ENCODE results near the gene ALOX15B.

The ALOX15B gene

DNA sequence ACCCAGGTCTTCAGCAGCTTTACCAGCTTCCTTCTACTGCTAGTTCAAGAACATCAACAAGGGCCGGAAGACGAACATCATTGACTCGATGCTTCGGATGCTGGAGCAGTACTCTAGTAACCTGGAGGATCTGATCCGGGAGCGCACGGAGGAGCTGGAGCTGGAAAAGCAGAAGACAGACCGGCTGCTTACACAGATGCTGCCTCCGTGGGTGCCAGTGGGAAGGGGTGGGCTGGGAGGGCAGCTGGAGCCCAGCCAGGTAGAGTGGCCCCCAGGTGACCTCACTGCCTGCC is 24.4 kb upstream of the ALOX15B start:
- no peak overlapping the region for H3K4me3 ChIP-seq (replicated peaks; ENCODE audit: low read depth, low read length)
- DNase-seq (ENCODE audit: low read depth), result no peak
- TF ChIP-seq, protein P1, sequence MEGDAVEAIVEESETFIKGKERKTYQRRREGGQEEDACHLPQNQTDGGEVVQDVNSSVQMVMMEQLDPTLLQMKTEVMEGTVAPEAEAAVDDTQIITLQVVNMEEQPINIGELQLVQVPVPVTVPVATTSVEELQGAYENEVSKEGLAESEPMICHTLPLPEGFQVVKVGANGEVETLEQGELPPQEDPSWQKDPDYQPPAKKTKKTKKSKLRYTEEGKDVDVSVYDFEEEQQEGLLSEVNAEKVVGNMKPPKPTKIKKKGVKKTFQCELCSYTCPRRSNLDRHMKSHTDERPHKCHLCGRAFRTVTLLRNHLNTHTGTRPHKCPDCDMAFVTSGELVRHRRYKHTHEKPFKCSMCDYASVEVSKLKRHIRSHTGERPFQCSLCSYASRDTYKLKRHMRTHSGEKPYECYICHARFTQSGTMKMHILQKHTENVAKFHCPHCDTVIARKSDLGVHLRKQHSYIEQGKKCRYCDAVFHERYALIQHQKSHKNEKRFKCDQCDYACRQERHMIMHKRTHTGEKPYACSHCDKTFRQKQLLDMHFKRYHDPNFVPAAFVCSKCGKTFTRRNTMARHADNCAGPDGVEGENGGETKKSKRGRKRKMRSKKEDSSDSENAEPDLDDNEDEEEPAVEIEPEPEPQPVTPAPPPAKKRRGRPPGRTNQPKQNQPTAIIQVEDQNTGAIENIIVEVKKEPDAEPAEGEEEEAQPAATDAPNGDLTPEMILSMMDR (IDR thresholded peaks at IDR 0.05; ENCODE audit: low read length, missing control alignments), result no peak

DNA sequence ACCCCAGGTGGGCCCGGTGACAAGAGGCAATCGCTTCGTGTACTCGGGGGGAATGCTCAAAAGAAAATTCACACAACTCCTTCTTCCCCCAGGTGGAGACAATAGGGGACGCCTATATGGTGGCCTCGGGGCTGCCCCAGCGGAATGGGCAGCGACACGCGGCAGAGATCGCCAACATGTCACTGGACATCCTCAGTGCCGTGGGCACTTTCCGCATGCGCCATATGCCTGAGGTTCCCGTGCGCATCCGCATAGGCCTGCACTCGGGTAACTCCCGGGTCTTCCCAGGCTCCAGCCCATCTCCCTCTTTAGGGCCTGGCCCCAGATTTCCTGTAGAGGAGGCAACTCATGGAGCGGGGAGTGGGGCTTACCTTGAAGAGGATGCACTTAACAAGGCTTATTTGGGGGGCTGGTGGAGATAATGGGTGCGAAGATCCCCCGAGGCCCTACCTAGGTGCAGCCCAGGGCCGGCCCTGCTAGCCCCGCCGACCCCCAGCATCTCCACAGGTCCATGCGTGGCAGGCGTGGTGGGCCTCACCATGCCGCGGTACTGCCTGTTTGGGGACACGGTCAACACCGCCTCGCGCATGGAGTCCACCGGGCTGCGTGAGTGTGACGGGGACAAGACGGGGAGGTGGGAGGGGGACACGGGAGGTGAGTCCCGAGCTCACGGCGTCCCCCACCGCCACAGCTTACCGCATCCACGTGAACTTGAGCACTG is 23.5 kb upstream of the ALOX15B start:
- TF ChIP-seq, protein P1 (IDR thresholded peaks at IDR 0.05; ENCODE audit: low read length, missing control alignments), result no peak
- H3K4me3 ChIP-seq (replicated peaks; ENCODE audit: low read depth, low read length), result no peak overlapping the region
- no peak for DNase-seq (ENCODE audit: low read depth)

DNA sequence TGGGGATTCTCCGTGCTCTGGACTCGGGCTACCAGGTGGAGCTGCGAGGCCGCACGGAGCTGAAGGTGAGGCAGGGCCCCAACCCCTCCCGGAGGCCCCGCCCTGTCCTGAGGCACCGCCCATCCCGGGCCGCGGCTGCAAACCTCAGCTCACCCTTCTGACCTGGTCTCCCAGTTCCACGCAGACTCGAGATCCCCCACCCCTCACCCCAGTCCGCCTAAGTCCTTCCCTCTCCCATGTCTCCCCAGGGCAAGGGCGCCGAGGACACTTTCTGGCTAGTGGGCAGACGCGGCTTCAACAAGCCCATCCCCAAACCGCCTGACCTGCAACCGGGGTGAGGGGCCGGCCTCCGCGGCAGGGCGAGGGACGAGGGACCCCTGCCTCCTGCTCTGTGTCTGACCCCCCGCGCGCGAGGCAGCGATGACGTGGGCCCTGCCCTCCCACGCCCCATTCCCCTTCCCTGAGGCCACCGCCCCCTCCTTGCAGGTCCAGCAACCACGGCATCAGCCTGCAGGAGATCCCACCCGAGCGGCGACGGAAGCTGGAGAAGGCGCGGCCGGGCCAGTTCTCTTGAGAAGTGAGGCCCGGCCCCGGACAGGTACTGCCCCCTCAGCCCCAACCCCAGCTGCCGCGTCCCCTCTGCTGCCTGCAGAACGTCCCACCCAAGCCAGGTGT is 22.8 kb upstream of the ALOX15B start:
- H3K4me3 ChIP-seq (replicated peaks; ENCODE audit: low read depth, low read length), result peak overlapping the region; percentile 36
- no peak for DNase-seq (ENCODE audit: low read depth)

DNA sequence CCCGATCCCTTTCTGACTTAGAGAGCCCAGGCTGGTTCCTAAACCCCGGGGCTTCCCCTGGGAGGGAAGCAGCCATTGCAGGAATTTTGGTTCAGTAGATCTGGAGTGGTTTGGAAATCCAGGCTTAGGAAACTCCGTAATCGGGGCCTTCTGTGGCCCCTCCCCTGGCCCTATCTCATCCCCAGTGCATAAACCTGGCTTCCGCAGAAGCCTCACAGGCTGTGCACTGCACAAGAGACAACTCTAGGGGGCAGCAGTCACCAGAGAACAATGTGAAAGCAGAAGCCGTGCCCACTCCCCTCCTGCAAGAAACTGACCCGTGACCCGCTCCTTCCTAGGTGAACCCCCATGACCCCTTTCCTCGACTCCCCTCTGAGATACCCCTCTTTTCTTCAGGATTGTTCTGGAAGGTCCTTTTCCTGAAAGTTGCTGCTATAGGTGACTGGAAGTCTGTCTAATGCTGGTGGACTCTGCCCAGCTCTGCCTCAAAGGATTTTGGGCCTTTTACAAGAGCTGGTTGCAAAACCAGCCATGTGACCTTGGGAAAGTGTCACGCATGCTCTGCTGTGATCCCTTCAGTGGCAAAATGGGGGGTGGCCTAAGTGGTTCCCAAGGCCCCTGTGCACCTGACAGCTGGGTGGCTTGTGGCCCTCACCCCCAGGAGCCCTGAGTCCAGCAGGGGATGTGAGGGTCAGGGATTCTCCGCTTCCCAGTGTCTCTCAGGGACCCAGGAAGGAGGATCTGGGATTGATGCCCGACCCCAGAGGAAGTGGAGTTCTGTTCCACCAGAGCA is 22.0 kb upstream of the ALOX15B start:
- TF ChIP-seq, protein P1 (IDR thresholded peaks at IDR 0.05; ENCODE audit: low read length, missing control alignments), result peak; percentile 77
- DNase-seq (ENCODE audit: low read depth), result peak; percentile 56
- H3K4me3 ChIP-seq (replicated peaks; ENCODE audit: low read depth, low read length), result peak overlapping the region; percentile 36

More for the DNA sequence above, 22.8 kb upstream of the ALOX15B start:
- TF ChIP-seq, protein P1 (IDR thresholded peaks at IDR 0.05; ENCODE audit: low read length, missing control alignments), result no peak

DNA sequence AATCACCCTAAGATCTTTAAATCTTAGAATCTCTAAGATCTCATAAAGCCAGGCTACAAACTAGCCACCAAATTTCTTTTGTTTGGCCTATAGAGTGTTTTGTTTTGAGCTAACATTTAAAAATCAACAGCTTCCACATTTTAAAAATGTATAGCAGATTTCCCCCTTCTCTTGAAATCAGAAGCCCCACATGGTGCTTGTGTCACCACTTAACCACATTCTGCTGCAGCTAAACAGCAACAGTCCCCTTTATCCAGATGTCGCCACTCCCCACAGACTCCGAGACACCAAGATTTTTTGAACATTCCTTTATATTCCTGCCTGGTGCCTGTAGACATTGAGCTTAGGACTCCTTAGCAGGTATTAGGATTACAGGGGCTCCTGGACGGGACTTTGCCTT is 20.4 kb upstream of the ALOX15B start:
- DNase-seq (ENCODE audit: low read depth), result no peak
- no peak overlapping the region for H3K4me3 ChIP-seq (replicated peaks; ENCODE audit: low read depth, low read length)
- TF ChIP-seq, protein P1 (IDR thresholded peaks at IDR 0.05; ENCODE audit: low read length, missing control alignments), result no peak

DNA sequence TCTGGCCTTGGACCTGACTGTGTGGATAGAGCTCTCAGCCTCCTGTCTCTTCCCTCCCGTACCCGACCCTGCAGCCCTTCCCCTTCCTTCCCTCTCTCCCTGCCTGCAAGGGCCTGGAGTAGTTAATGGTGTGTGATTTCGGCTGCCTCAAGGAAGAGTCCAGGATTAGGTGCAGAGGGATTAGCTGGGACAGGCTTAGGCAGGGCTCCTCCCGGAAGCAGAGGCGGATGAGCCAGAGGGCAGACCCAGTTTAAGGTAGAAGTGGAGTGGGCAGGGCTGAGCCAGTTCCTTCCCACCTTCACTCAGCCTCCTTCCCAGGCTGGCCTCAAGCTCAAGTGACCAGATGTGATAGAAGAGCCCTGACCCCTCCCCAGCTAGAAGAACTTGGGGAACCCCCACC is 19.7 kb upstream of the ALOX15B start:
- no peak for DNase-seq (ENCODE audit: low read depth)
- TF ChIP-seq, protein P1 (IDR thresholded peaks at IDR 0.05; ENCODE audit: low read length, missing control alignments), result no peak
- no peak overlapping the region for H3K4me3 ChIP-seq (replicated peaks; ENCODE audit: low read depth, low read length)
